Skin epidermis (tissue), 12 donors: Measurements from ENCODE around the gene RAVER1.
A peak's percentile ranks its signal among the peaks of the same experiment; 100 is the strongest.

Source experiments
- H3K27ac ChIP-seq, 21 experiments: fragments of 200-600 bp; sonication (generic) in 11 of 21; one replicate each; pipeline ENCODE4 v1.5.0; 2020; ENCODE audit warnings: mild to moderate bottlenecking in 3 of 21, inconsistent platforms in 2 of 21, moderate library complexity in 2 of 21
- H3K4me3 ChIP-seq, 7 experiments: fragments of 200-600 bp; sonication (generic) in 2 of 7; one replicate each; pipeline ENCODE4 v1.5.0; 2020; ENCODE audit warnings: inconsistent platforms in 2 of 7, mild to moderate bottlenecking in 2 of 7, moderate library complexity in 1 of 7

The RAVER1 gene

DNA sequence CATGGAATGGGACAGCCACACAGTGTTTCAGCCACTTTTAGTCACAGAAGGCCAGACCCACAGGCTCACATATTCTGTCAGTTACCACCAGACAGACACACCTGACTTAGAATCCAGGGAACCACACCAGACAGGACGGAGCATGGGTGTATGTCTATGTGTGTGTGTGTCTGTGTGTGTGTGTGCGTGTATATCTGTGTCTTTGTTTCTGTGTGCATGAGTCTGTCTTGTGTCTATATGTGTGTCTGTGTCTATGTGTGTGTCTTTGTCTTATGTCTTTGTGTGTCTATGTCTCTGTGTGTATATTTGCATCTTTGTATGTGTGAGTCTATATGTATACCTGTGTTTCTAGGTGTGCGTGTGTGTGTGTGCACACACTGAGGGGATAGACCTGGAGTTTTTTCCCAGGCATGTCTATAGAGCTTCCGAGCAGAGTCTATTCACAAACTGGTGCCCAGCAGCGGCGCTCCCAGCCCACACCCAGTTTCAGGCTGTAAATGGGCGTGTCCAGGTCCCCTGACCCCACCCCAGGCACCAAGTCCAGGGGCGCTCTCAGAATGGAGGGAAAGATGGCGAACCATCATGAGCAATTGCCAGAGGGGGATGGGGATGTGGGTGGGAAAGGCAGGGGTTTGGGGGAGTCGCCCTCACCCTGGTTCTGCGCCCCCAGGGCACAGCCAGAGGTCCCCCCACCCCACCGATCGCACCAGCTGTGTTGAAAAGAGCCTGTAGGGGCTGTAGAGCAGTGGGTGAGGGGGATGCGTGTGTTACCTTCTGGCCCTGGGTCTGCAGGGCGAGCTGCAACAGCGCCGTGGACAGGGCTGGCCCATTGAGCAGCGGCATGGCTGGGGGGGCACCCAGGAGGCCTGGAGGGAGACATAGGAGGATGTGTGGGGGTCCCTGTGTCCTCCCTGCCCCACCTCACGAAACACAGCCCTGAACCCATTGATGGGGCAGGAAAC is 11.2 kb downstream of the RAVER1 start:
- no peak overlapping the region for H3K27ac ChIP-seq
- H3K4me3 ChIP-seq = no peak overlapping the region

- no peak overlapping the region for H3K4me3 ChIP-seq
- no peak overlapping the region for H3K27ac ChIP-seq
Measured at GRCh38 chr19:10321417-10321797, 11.9 kb downstream of the RAVER1 start.

DNA sequence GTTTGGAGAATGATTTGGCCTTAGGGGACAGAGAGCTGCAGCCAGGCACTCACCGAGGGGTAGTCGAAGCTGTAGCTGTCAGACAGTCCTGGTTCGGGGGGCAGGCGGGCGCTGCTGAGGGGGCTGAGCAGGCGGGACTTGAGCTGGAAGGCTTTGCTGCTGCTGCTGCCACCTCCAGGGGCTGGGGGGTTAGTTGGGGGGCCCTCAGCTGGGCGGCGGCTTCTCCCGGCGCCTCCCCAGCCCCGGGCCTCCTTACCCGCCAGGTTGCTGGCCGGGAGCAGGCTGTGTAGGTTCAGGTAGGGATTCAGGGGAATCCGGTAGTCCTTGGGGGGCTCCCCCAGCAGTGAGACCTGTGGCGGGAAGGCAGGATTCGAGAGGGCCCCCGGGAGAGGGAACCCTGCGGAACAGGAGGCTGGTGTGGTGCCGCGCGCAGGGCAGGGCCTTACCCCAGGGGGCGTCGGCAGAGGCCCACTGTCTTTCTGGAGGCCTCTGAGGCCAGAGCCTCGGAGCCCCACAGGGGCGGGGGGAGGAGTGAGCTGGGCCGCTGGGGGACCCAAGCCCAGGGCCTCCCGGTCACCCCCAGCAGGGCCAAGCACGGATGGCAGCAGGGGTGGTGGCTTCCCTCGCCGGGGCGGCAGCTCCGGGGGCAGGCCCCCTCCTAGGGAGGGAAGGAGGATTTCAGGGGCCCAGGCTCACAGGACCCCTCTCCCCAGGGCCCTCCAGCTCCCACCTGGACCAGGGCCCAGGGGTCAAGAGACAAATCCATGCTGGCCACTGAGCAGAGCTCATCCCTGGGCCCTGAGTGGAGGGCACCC is 12.5 kb downstream of the RAVER1 start:
- no peak overlapping the region for H3K27ac ChIP-seq
- no peak overlapping the region for H3K4me3 ChIP-seq

DNA sequence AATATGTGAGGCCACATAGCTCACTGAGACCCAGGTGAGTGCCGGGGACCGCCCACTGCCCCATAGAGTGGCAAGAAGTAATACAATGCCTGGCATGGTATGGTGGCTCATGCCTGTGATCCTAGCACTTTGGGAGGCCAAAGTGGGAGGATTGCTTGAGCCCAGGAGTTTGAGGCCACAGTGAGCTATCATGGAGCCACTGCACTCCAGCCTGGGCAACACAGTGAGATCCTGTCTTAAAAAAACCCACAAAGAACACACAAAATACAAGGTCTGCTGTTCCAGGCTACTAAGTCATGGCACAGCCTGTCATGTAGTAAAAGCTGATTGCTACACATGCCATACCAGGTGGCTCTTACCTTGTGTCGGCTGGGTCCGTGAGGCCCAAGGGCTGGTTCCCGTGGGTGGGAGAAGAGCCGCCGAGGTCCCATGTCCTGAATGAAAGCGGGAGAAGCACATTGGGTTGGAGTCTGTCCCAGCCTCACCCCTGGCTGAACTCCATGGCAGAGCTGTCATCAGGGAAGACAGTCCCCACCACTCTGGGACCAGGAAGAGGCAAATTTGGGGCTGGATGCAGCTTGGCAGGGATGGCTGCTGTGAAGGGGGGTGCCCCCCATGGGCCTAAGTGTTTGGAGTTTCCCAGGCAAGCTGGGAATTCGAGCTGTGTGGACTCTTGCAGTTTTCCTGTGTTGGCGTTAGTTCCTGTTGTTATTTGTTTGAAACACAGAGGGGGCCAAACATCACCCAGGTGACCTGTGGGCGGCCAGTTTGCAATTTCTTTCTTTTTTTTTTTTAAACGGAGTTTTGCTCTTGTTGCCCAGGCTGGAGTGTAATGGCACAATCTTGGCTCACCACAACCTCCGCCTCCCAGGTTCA is 14.3 kb downstream of the RAVER1 start:
- Histone ChIP-seq H3K4me3 (no peak overlapping the region), H3K27ac (no peak overlapping the region)

GRCh38 chr19:10317857-10318462 is 15.4 kb downstream of the RAVER1 start:
- Histone ChIP-seq H3K4me3 (no peak overlapping the region), H3K27ac (no peak overlapping the region)

- no peak overlapping the region for H3K4me3 ChIP-seq
- no peak overlapping the region for H3K27ac ChIP-seq
Measured at GRCh38 chr19:10317045-10317856, 16.1 kb downstream of the RAVER1 start.

DNA sequence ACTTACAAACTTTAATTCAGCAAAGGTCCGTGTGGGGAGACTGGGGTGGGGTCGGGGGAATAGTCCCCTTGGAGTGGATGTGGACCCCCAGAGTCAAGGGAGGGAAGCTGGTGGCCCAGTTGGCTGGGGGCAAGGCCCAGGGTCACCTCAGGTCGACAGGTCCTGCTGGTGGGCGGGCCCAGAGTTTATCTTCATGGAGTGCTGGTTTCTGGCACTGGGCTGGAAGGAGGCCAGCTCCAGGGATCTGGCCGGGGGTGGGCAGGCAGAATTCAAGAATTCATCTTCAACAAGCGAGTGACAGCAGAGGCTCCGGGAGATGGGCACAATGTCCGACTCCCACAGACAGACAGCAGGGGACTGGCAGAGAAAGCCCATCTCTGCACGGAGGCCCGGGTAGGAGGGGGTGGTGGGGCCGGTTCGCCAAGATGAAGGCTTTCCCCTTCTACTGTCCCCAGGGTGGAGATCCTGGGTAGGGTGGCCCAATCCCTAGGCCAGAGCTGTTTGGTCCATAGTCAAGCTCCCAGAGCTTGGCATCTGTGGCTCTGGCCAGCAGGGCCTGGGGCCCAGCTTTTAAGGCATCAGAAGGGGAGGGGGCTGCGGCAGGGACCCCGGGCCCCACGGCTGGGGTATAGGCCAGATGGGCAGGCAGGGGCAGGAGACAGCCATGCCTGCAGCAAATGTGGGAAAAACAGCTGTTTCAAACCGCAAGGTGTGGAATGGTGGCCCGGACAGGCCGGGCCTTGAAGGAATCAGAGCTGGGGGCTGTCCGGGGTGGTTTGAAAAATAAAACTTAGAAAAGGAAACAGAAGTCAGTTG is 16.9 kb downstream of the RAVER1 start:
- peak overlapping the region in 14 of 21 experiments; percentile 61 to 88 (median 82) for H3K27ac ChIP-seq
- H3K4me3 ChIP-seq = peak overlapping the region in 4 of 7 experiments; percentile 70 to 98 (median 92)

DNA sequence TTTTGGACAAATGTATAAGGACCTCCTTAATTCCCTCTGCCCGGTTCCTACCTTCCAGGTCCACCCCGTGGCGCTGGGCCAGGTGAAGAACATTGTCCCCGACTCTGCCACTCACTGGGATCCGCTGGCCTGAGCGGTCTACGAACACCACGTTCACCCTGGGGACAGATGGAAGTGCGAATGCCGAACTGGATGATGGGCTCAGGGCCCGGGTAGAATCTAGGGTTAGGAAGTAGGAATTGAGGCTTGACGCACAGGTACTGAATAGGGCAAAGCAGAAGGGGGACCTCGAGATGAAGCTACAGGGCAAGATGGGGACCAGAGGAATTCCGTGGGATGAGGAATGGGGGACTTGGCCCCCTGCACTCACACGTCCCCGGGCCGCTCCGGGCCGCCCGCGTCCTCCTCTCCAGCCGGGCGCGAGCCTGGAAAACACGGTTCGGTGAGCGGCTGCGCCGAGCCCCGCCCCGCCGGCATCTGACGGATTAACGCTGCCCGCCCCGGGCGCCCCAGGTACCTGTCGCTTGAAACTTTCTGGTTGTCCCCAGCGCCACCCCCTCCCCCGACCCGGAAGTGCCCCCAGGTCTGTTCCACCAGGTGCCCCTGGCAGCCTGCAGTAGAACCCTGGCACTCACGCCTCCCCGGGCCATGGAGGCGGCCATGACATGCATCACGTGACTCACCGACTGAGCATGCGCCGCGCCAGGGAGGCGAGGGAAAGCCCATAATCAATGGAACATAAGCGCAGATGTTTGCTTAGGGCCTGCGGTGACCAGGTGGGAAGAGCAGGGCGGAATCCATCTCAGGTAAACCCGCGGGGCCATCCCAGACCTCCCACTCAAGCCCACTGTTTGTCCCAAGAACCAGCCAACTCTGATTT is 17.8 kb downstream of the RAVER1 start, which contains the start of gene FDX2:
TSS of gene FDX2 (minus strand) at position 681 of the 880 bp plus-strand sequence. CDS start at position 662, 19 bp downstream.
- H3K27ac ChIP-seq = peak within 1 kb of the TSS in 20 of 21 experiments; percentile 41 to 88 (median 74)

GRCh38 chr19:10309423-10309822 is 23.9 kb downstream of the RAVER1 start, which contains the start of gene ZGLP1:
Gene ZGLP1 (minus strand): TSS chr19:10309815.
- no peak within 1 kb of the TSS for H3K27ac ChIP-seq
- H3K4me3 ChIP-seq = no peak within 1 kb of the TSS

More for the DNA sequence above, 17.8 kb downstream of the RAVER1 start, which contains the start of gene FDX2:
- H3K4me3 ChIP-seq = peak within 1 kb of the TSS; percentile 68 to 98 (median 89)

DNA sequence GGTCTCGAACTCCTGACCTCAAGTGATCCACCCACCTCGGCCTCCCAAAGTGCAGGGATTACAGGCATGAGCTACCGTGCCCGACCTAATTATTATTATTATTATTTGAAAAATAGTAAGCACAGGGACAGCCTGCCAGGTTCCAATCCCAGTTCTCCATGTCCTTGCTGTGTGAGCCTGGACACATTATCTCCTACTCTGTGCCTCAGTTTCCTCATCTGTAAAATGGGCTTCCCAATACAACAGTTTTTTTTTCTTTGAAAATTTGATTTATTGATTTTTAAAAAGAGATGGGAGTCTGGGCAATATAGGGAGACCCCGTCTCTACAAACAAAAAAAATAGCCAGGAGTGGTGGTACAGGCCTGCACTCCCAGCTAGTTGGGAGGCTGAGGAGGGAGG is 27.0 kb downstream of the RAVER1 start:
- no peak overlapping the region for H3K27ac ChIP-seq
- no peak overlapping the region for H3K4me3 ChIP-seq

- no peak overlapping the region for H3K4me3 ChIP-seq
- H3K27ac ChIP-seq = peak overlapping the region in 9 of 21 experiments; percentile 2 to 65 (median 47)
Measured at GRCh38 chr19:10305139-10305806, 28.1 kb downstream of the RAVER1 start.

GRCh38 chr19:10299545-10300458 is 33.5 kb downstream of the RAVER1 start:
- Histone ChIP-seq H3K4me3 (no peak overlapping the region), H3K27ac (no peak overlapping the region)

DNA sequence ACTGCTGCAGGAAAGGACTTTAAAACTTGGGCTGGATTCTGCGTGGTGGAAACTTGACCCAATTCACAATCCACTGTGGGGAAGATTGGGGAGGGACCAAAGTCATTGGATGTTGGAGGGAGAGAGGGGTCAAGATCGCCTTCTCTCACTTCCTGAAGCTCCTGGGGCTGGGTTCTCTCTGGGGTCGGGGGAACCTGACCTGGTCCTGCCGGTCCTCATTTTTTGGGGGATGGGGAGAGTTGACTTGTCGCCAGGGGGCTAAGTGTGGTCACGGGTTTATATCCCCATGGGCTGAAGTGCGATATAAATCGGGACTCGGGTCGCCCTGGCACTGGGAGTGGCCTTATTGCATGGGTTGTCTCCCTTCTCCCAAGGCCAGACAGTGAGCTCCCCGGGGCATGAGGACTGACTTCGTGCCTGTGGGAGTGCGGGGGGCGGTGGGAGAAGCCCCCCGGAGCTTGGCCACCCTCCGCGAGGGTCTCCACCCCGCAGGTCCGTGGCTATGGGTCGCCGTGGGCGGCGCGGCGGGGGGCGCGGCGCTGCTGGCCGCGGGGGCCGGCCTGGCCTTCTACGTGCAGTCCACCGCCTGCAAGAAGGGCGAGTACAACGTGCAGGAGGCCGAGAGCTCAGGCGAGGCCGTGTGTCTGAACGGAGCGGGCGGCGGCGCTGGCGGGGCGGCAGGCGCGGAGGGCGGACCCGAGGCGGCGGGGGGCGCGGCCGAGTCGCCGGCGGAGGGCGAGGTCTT is 37.3 kb downstream of the RAVER1 start:
- peak overlapping the region in 1 of 21 experiments; percentile 42 for H3K27ac ChIP-seq
- peak overlapping the region; percentile 9 to 29 (median 17) for H3K4me3 ChIP-seq

DNA sequence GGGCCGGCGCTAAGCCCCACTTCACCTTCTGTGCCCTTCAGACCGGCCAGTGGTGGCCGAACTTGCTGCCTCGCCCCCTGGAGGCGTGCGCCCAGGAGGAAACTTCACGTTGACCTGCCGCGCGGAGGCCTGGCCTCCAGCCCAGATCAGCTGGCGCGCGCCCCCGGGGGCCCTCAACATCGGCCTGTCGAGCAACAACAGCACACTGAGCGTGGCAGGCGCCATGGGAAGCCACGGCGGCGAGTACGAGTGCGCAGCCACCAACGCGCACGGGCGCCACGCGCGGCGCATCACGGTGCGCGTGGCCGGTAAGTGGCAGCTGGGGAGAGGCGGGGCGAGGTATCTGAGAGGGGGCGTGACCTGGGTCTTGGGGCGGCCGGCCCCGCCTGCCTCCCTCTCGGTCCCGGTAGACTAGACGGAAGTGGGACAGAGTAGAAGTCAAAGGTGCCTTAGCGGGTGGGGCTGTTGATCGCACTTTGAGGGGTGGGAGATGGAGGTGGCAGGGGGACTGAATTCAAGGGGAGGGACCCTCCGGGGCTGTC is 38.0 kb downstream of the RAVER1 start:
- Histone ChIP-seq H3K4me3 (peak overlapping the region; percentile 9 to 29 (median 17)), H3K27ac (peak overlapping the region in 2 of 21 experiments; percentile 10 to 42)
